ENCODE results near the gene CMC4. TPM values are rescaled to one million over a fixed set of nuclear protein-coding genes. Genes with fewer than 3 reads are reported as not detected.

The CMC4 gene
- total RNA-seq, 1 donor from 2014 or later: 14.6 TPM

- TF ChIP-seq EZH2 (IDR thresholded peaks at IDR 0.05) (no peak), EZH2phosphoT487 (IDR thresholded peaks at IDR 0.05) (no peak), CTCF (IDR thresholded peaks at IDR 0.05) (no peak)
- H3K9me3 Mint-ChIP-seq: peaks cover 13% of the 10 kb centered on the region
- Histone ChIP-seq H4K20me1 (ENCODE audit: low read depth) (no peaks in the 10 kb centered on the region), H3K4me2 (no peak overlapping the region), H2AFZ (replicated peaks) (no peak overlapping the region), H3K36me3 (peaks cover 4% of the 10 kb centered on the region), H3K9me3 (ENCODE audit: low read depth) (peaks cover 3% of the 10 kb centered on the region), H3K79me2 (ENCODE audit: low read depth) (no peaks in the 10 kb centered on the region), H3K4me3 (no peak overlapping the region), H3F3A (ENCODE audit: low read depth) (no peaks in the 10 kb centered on the region), H3K4me1 (no peaks in the 10 kb centered on the region), H3K27me3 (no peaks in the 10 kb centered on the region), H3K9ac (no peak overlapping the region), H3K27ac (no peak overlapping the region)
- H3K4me3 Mint-ChIP-seq: no peak overlapping the region
- H3K4me1 Mint-ChIP-seq: no peaks in the 10 kb centered on the region
- H3K36me3 Mint-ChIP-seq: peaks cover 9% of the 10 kb centered on the region
- DNase-seq (ENCODE audit: low spot score): no peak
- H3K27me3 Mint-ChIP-seq (ENCODE audit: insufficient read depth, low read depth): peaks cover 2% of the 10 kb centered on the region
- no peak overlapping the region for H3K27ac Mint-ChIP-seq
Measured at GRCh38 chrX:155112171-155112570, 41.2 kb upstream of the CMC4 start.

DNA sequence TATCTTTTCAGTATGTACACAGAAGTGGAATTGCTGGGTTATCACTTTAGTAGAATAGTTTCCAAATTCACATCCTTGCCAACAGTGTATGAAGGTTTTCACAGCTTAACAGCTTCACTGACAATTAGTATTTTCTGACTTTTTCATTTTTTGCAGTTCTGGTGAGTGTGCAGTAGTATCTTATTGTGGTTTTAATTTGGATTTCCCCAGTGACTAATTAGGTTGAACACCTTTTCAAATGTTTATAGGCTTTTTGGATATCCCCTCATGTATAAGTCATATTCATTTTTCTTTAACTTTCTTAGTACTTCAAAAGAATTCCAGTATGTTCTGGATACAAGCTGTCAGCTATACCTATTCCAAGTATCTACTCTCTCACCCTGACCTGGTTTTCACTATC lies 37.5 kb upstream of the CMC4 start:
- H3K4me1 Mint-ChIP-seq: no peaks in the 10 kb centered on the region
- TF ChIP-seq EZH2phosphoT487 (IDR thresholded peaks at IDR 0.05): no peak
- TF ChIP-seq EZH2 (IDR thresholded peaks at IDR 0.05): no peak
- H3K4me3 Mint-ChIP-seq: no peak overlapping the region
- H3K27me3 Mint-ChIP-seq (ENCODE audit: insufficient read depth, low read depth): peaks cover 2% of the 10 kb centered on the region
- Histone ChIP-seq H3K4me3 (no peak overlapping the region), H3K79me2 (ENCODE audit: low read depth) (no peaks in the 10 kb centered on the region), H3K9ac (no peak overlapping the region), H3F3A (ENCODE audit: low read depth) (no peaks in the 10 kb centered on the region), H2AFZ (replicated peaks) (no peak overlapping the region), H3K4me2 (no peak overlapping the region), H3K9me3 (ENCODE audit: low read depth) (peaks cover 12% of the 10 kb centered on the region), H3K27ac (no peak overlapping the region), H3K27me3 (no peaks in the 10 kb centered on the region), H3K4me1 (no peaks in the 10 kb centered on the region), H4K20me1 (ENCODE audit: low read depth) (no peaks in the 10 kb centered on the region), H3K36me3 (peaks cover 4% of the 10 kb centered on the region)
- H3K36me3 Mint-ChIP-seq: peaks cover 8% of the 10 kb centered on the region
- peaks cover 10% of the 10 kb centered on the region for H3K9me3 Mint-ChIP-seq
- H3K27ac Mint-ChIP-seq: no peak overlapping the region
- DNase-seq (ENCODE audit: low spot score): no peak

DNA sequence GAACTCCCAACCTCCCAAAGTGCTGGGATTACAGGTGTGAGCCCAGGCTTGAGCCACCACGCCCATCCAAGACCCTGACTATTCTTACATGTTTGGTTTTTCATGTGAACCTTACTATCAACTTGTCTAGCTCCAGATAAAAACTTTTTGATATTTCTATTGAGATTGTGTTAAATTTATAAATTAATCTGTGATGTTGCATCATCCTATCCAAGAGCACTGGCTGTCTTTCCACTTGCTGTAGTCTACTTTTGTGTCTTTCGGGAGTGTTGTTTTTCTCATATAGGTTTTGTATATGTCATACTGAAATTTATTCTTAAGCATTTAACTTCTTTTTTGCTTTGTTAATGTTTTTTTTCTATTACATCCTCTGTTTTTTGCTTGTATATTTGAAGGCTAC lies 35.0 kb upstream of the CMC4 start:
- Histone ChIP-seq H3K36me3 (peaks cover 7% of the 10 kb centered on the region), H3K27ac (no peak overlapping the region), H4K20me1 (ENCODE audit: low read depth) (no peaks in the 10 kb centered on the region), H3K4me1 (no peaks in the 10 kb centered on the region), H3K4me3 (no peak overlapping the region), H3K27me3 (no peaks in the 10 kb centered on the region), H3K79me2 (ENCODE audit: low read depth) (no peaks in the 10 kb centered on the region), H3F3A (ENCODE audit: low read depth) (no peaks in the 10 kb centered on the region), H3K9me3 (ENCODE audit: low read depth) (peaks cover 9% of the 10 kb centered on the region), H3K9ac (no peak overlapping the region), H2AFZ (replicated peaks) (no peak overlapping the region), H3K4me2 (no peak overlapping the region)
- Mint-ChIP-seq H3K36me3 (no peaks in the 10 kb centered on the region), H3K4me3 (no peak overlapping the region), H3K9me3 (no peaks in the 10 kb centered on the region), H3K27ac (no peak overlapping the region), H3K4me1 (no peaks in the 10 kb centered on the region), H3K27me3 (ENCODE audit: insufficient read depth, low read depth) (peaks cover 2% of the 10 kb centered on the region)
- TF ChIP-seq CTCF (IDR thresholded peaks at IDR 0.05): no peak
- TF ChIP-seq EZH2phosphoT487 (IDR thresholded peaks at IDR 0.05): no peak
- TF ChIP-seq EZH2 (IDR thresholded peaks at IDR 0.05): no peak
- no peak for DNase-seq (ENCODE audit: low spot score)

- DNase-seq (ENCODE audit: low spot score): peak; percentile 45
- Histone ChIP-seq H3K4me2 (no peak overlapping the region), H3K36me3 (peaks cover 19% of the 10 kb centered on the region), H3K27me3 (no peaks in the 10 kb centered on the region), H4K20me1 (ENCODE audit: low read depth) (no peaks in the 10 kb centered on the region), H2AFZ (replicated peaks) (no peak overlapping the region), H3F3A (ENCODE audit: low read depth) (no peaks in the 10 kb centered on the region), H3K4me1 (no peaks in the 10 kb centered on the region), H3K4me3 (no peak overlapping the region), H3K79me2 (ENCODE audit: low read depth) (no peaks in the 10 kb centered on the region), H3K9ac (no peak overlapping the region), H3K9me3 (ENCODE audit: low read depth) (no peaks in the 10 kb centered on the region), H3K27ac (no peak overlapping the region)
- TF ChIP-seq EZH2phosphoT487 (IDR thresholded peaks at IDR 0.05) (no peak), EZH2 (IDR thresholded peaks at IDR 0.05) (no peak), CTCF (IDR thresholded peaks at IDR 0.05) (peak; percentile 71)
- Mint-ChIP-seq H3K36me3 (peaks cover 2% of the 10 kb centered on the region), H3K4me1 (no peaks in the 10 kb centered on the region), H3K9me3 (no peaks in the 10 kb centered on the region), H3K27me3 (ENCODE audit: insufficient read depth, low read depth) (no peaks in the 10 kb centered on the region), H3K4me3 (no peak overlapping the region), H3K27ac (no peak overlapping the region)
Measured at GRCh38 chrX:155094468-155095061, 23.6 kb upstream of the CMC4 start.
